ENCODE results near the gene DOCK11. TPM values are rescaled to one million over a fixed set of nuclear protein-coding genes. Genes with fewer than 3 reads are reported as not detected.

The DOCK11 gene
- total and polyA plus RNA-seq, 9 of the 15 experiments (the other 6 are each of a cell fraction or from before 2014, with no cell fraction given), result 41.8 to 77.8 (median 50.9) TPM

GRCh38 chrX:118723376-118723775 lies 227.8 kb downstream of the DOCK11 start:
- no peak overlapping the region for H2AFZ ChIP-seq (ENCODE audit: low read depth, low read length)
- POLR2A ChIA-PET, result no interaction called here
- 35% methylated on average over 3 of the region's 3 CpGs for WGBS (ENCODE audit: insufficient coverage, low coverage, missing lambda C conversion rate)
- no peak for DNase-seq (ENCODE audit: extremely low read depth in 1 of 4, low spot score in 3 of 4)
- peaks cover 15 to 22% of the 10 kb centered on the region in 2 experiments for H3K4me1 ChIP-seq (replicated peaks in 1 of 2; ENCODE audit: control insufficient read depth in 2 of 2, insufficient read depth in 2 of 2, low read length in 2 of 2)
- H3K9me3 ChIP-seq (replicated peaks; ENCODE audit: control insufficient read depth, insufficient read depth, low read depth, low read length), result no peaks in the 10 kb centered on the region
- no peak overlapping the region for H3K27ac ChIP-seq (ENCODE audit: extremely low read depth, low read depth, low read length)
- no peak overlapping the region for H3K4me2 ChIP-seq (ENCODE audit: insufficient read depth, low read length)
- no peaks in the 10 kb centered on the region for H3K79me2 ChIP-seq (ENCODE audit: control insufficient read depth, insufficient read depth, low read length)
- no peaks in the 10 kb centered on the region for H3K27me3 ChIP-seq (ENCODE audit: control insufficient read depth in 2 of 2, insufficient read depth in 2 of 2, low read length in 2 of 2)
- in situ Hi-C loops (cut with MboI), result no loop called here
- no peak overlapping the region for H3K4me3 ChIP-seq
- H3K36me3 ChIP-seq (ENCODE audit: control insufficient read depth, insufficient read depth, low read length), result no peaks in the 10 kb centered on the region
- no TSS peak for BruUV-seq (replicated peaks)
- no peak for FAIRE-seq
- no peaks in the 10 kb centered on the region for H3K9me1 ChIP-seq (ENCODE audit: control insufficient read depth, insufficient read depth, low read length)
- no peak overlapping the region for H3K9ac ChIP-seq (ENCODE audit: insufficient read depth in 1 of 2, low read depth in 2 of 2, low read length in 2 of 2)
- intact Hi-C loops (cut with micrococcal nuclease), result loop anchor here (10.0 kb wide), 1 partner anchor 379 kb away; the partner anchor contains the start of gene WDR44
- ATAC-seq, result no peak
- TF ChIP-seq BRCA1 (IDR thresholded peaks at IDR 0.05) (no peak), BRCA1 (CRISPR knock-in tag; IDR thresholded peaks at IDR 0.05) (no peak), HMG20A (CRISPR knock-in tag; conservative IDR thresholded peaks at IDR 0.05) (no peak)
- CTCF ChIA-PET (ENCODE audit: low intra/inter-chr PET ratio), result no interaction called here
- H4K20me1 ChIP-seq (replicated peaks; ENCODE audit: control insufficient read depth, insufficient read depth, low read length), result 0 out of 2 replicates have a peak, but pooled peaks cover 4% of the 10 kb centered on the region

- no peaks in the 10 kb centered on the region for H3K9me3 ChIP-seq (replicated peaks; ENCODE audit: control insufficient read depth, insufficient read depth, low read depth, low read length)
- no peak overlapping the region; the same call in 1 of the 2 replicates for H2AFZ ChIP-seq (ENCODE audit: low read depth, low read length)
- H3K4me1 ChIP-seq (replicated peaks in 1 of 2; ENCODE audit: control insufficient read depth in 2 of 2, insufficient read depth in 2 of 2, low read length in 2 of 2), result peaks cover 15 to 22% of the 10 kb centered on the region in 2 experiments
- ChIA-PET CTCF (ENCODE audit: low intra/inter-chr PET ratio) (no interaction called here), POLR2A (interaction anchor here (0.7 to 0.9 kb wide), 3 partner anchors 10 to 97 kb away, joined by 3 to 5 read pairs (median 4); no protein-coding TSS in a partner anchor)
- no peak overlapping the region for H3K27ac ChIP-seq (ENCODE audit: extremely low read depth, low read depth, low read length)
- ATAC-seq (no peak), FAIRE-seq (no peak), DNase-seq (ENCODE audit: extremely low read depth in 1 of 4, low spot score in 3 of 4) (no peak)
- no peaks in the 10 kb centered on the region for H3K9me1 ChIP-seq (ENCODE audit: control insufficient read depth, insufficient read depth, low read length)
- no peaks in the 10 kb centered on the region for H3K79me2 ChIP-seq (ENCODE audit: control insufficient read depth, insufficient read depth, low read length)
- H3K4me3 ChIP-seq, result no peak overlapping the region
- intact Hi-C loops (cut with micrococcal nuclease), result loop anchor here (10.0 kb wide), 1 partner anchor 380 kb away; the partner anchor contains the start of gene WDR44
- no peak overlapping the region for H3K4me2 ChIP-seq (ENCODE audit: insufficient read depth, low read length)
- BruUV-seq (replicated peaks), result no TSS peak
- 56% methylated on average over 5 of the region's 5 CpGs for WGBS (ENCODE audit: insufficient coverage, low coverage, missing lambda C conversion rate)
- in situ Hi-C loops (cut with MboI), result no loop called here
- H3K9ac ChIP-seq (ENCODE audit: insufficient read depth in 1 of 2, low read depth in 2 of 2, low read length in 2 of 2), result no peak overlapping the region
- H3K27me3 ChIP-seq (ENCODE audit: control insufficient read depth in 2 of 2, insufficient read depth in 2 of 2, low read length in 2 of 2), result no peaks in the 10 kb centered on the region
- 0 out of 2 replicates have a peak, but pooled peaks cover 4% of the 10 kb centered on the region for H4K20me1 ChIP-seq (replicated peaks; ENCODE audit: control insufficient read depth, insufficient read depth, low read length)
- H3K36me3 ChIP-seq (ENCODE audit: control insufficient read depth, insufficient read depth, low read length), result no peaks in the 10 kb centered on the region
- no peak for TF ChIP-seq FOXA1 (IDR thresholded peaks at IDR 0.05; ENCODE audit: borderline replicate concordance)
- no peak for TF ChIP-seq PTTG1 (tag; IDR thresholded peaks at IDR 0.05; ENCODE audit: low read depth)
- TF ChIP-seq ZNF395 (CRISPR knock-in tag; IDR thresholded peaks at IDR 0.05), result no peak
- no peak for TF ChIP-seq CTBP1 (IDR thresholded peaks at IDR 0.05; ENCODE audit: borderline replicate concordance)
- TF ChIP-seq CCNT2 (IDR thresholded peaks at IDR 0.05; ENCODE audit: borderline replicate concordance, extremely low read depth, insufficient read length, low read depth, low read length), result no peak
- TF ChIP-seq ZNF24 (IDR thresholded peaks at IDR 0.05), result no peak
These were observed 228.8 kb downstream of the DOCK11 start for GRCh38 chrX:118724365-118724764.
